Gastrocnemius medialis (tissue), 4 donors: ENCODE measurements around the gene PEX13.

Experiments
- POLR2A ChIP-seq, 2 donors: fragments of 450-650 bp; IDR thresholded peaks; one replicate each; pipeline ENCODE4 v1.6.1; 2017; ENCODE audit warnings: antibody characterized with exemption in 2 of 2, mild to moderate bottlenecking in 2 of 2, moderate library complexity in 2 of 2
- TF ChIP-seq, protein P1 (sequence below), 5 experiments: fragments of 450-650 bp in 3 of 5; fragments of 200-600 bp in 2 of 5; sonication (generic) in 2 of 5; IDR thresholded peaks in 4 of 5; conservative IDR thresholded peaks in 1 of 5; 1 replicate in 4 of 5; 2 replicates in 1 of 5; pipeline ENCODE4 v1.5.1; 2016 to 2019; ENCODE audit warnings: antibody characterized with exemption in 5 of 5, mild to moderate bottlenecking in 3 of 5, moderate library complexity in 3 of 5

DNA sequence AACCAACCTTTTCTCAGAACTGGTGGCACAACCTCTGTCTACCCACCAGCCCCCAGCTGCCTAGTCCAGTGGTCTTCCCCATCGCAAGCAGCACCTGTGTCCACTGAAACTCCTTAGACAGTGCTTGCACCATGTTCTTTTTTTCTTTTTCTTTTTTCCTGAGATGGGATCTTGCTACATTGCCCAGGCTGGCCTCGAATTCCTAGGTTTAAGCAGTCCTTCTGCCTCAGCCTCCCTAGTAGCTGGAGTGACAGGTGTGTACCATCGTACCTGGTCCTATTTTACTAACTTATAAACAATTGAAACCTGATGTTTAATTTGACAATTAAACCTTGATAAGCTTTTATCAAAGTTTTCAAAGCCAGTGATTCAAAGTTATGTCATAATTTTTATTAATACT is 78.9 kb downstream of the PEX13 start:
- TF ChIP-seq, protein P1, sequence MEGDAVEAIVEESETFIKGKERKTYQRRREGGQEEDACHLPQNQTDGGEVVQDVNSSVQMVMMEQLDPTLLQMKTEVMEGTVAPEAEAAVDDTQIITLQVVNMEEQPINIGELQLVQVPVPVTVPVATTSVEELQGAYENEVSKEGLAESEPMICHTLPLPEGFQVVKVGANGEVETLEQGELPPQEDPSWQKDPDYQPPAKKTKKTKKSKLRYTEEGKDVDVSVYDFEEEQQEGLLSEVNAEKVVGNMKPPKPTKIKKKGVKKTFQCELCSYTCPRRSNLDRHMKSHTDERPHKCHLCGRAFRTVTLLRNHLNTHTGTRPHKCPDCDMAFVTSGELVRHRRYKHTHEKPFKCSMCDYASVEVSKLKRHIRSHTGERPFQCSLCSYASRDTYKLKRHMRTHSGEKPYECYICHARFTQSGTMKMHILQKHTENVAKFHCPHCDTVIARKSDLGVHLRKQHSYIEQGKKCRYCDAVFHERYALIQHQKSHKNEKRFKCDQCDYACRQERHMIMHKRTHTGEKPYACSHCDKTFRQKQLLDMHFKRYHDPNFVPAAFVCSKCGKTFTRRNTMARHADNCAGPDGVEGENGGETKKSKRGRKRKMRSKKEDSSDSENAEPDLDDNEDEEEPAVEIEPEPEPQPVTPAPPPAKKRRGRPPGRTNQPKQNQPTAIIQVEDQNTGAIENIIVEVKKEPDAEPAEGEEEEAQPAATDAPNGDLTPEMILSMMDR (IDR thresholded peaks at IDR 0.05 in 4 of 5, conservative IDR thresholded peaks at IDR 0.05 in 1 of 5): no peak
- TF ChIP-seq POLR2A (IDR thresholded peaks at IDR 0.05): no peak
